Adrenal gland (tissue), 12 donors: Measurements from ENCODE around the gene MYO7A. TPM values are rescaled to one million over a fixed set of nuclear protein-coding genes. Genes with fewer than 3 reads are reported as not detected.

Source experiments
- DNase-seq, 7 donors: peaks; one replicate each; pipeline ENCODE4 v3.0.0-alpha.2; 2019 to 2020
- H3K27ac ChIP-seq, 5 donors: fragments of 200-600 bp; sonication (generic) in 4 of 5; 1 replicate in 3 of 5; 2 replicates in 2 of 5; pipeline versions ENCODE4 v1.5.1 to v1.8.0; 2016 to 2020; ENCODE audit warnings: mild to moderate bottlenecking in 1 of 5
- H3K27me3 ChIP-seq: fragments of 200-600 bp; 2 replicates; pipeline ENCODE4 v1.8.0; 2021
- H3K36me3 ChIP-seq, 2 donors: fragments of 200-600 bp; replicated peaks in 1 of 2; 1 replicate in 1 of 2; 2 replicates in 1 of 2; pipeline versions ENCODE4 v1.5.1 to v1.8.0; 2018 to 2022
- H3K4me1 ChIP-seq, 2 donors: fragments of 200-600 bp; replicated peaks in 1 of 2; 1 replicate in 1 of 2; 2 replicates in 1 of 2; pipeline versions ENCODE4 v1.5.1 to v1.8.0; 2018 to 2021
- H3K4me3 ChIP-seq, 4 donors: fragments of 200-600 bp; sonication (generic) in 3 of 4; one replicate each; pipeline ENCODE4 v1.5.1; 2016 to 2018
- H3K9me3 ChIP-seq, 3 donors: fragments of 200-600 bp; sonication (generic) in 1 of 3; replicated peaks in 1 of 3; 1 replicate in 2 of 3; 2 replicates in 1 of 3; pipeline versions ENCODE4 v1.5.1 to v1.8.0; 2016 to 2021
- POLR2A ChIP-seq, 2 donors: fragments of 450-650 bp; IDR thresholded peaks; one replicate each; pipeline ENCODE4 v1.6.1; 2017; ENCODE audit warnings: antibody characterized with exemption in 2 of 2, mild to moderate bottlenecking in 2 of 2, moderate library complexity in 1 of 2
- WGBS, 4 donors: extraction: QIAGEN DNeasy Blood & Tissue Kit in 2 of 4; methylation state at CpG; one replicate each; pipeline versions ENCODE4 v1.1.5 to v1.1.7; 2013 to 2017; 5-methylcytosine and 5-hydroxymethylcytosine counted together
- intact Hi-C, 2 donors: fragments of 100-400 bp; cut with DNase I; formaldehyde crosslinking; loops; one replicate each; pipeline versions ENCODE4 v1.14.1 to v1.15.0; 2022 to 2023
- polyA plus RNA-seq, 3 donors: library from polyadenylated mRNA; stranded (reverse); fragments of 200-250 nt in 2 of 3; fragments of 350-450 nt in 1 of 3; fragmentation: Illumina TruSeq in 1 of 3; extraction: RNeasy Lipid Tissue Mini Kit (QIAGEN cat#74804) in 1 of 3; gene quantifications; one replicate each; pipeline ENCODE4 v1.2.3, GENCODE V29; 2013 to 2014
- total RNA-seq, 9 donors: library from RNA; depleted of rRNA in 4 of 9; stranded (reverse); fragments of >200 nt in 4 of 9; fragments of 120-200 nt in 1 of 9; fragmentation: NEBNext Ultra II Directional in 1 of 9; extraction: Animal tissue kit (Norgen Biotek cat#: 25700) in 1 of 9; gene quantifications; one replicate each; pipeline versions ENCODE4 v1.1.0 to v1.2.4, GENCODE V29; 2013 to 2023
- TF ChIP-seq, protein P1 (sequence below), 6 experiments: fragments of 450-650 bp in 4 of 6; fragments of 200-600 bp in 2 of 6; sonication (generic) in 1 of 6; IDR thresholded peaks; 1 replicate in 5 of 6; 2 replicates in 1 of 6; pipeline versions ENCODE4 v1.5.1 to v1.8.0; 2016 to 2021; ENCODE audit warnings: antibody characterized with exemption in 6 of 6, mild to moderate bottlenecking in 2 of 6, moderate library complexity in 1 of 6
- donor health status: healthy with polysubstance abuse.
- donor health status: Bipolar disorder and iron deficiency.
- donor health status: DM: yes; HTN: yes; CAD: no.
- donor health status: DM: no; HTN: no; CAD: no.
- donor health status: DM: no; HTN: no; CAD: no.
- donor health status: DM: yes; HTN: yes; CAD: no.

The MYO7A gene
- total and polyA plus RNA-seq, 12 donors = 5.5 to 175 (median 91.6) TPM

DNA sequence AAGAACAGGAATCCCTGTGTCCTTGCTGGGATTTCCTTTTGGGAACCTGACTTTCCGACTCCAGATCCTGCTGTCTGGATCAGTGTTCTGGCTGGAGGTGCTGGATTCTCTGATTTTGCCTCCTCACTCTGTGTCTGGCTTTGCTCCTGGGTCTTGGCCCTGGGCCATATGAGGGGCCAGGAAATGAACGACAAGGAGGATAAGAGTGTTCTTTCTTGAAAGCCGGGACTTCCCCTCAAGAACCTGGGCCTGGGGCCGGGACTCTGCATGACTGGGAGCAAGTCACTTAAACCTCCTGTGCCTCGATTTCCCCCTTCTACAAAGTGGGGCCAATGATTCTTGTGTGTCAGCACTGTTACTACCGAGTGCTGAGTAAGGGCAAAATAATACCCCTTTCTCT is 2.9 kb upstream of the MYO7A start:
- Histone ChIP-seq H3K27me3 (no peaks in the 10 kb centered on the region), H3K4me3 (no peak overlapping the region), H3K9me3 (no peaks in the 10 kb centered on the region), H3K27ac (no peak overlapping the region), H3K4me1 (peaks cover 28% of the 10 kb centered on the region in 2 donors), H3K36me3 (peaks cover 0 to 9% of the 10 kb centered on the region in 2 donors)
- intact Hi-C loops = loop anchor here in 1 of 2 donors (10.0 kb wide), 1 partner anchor 420 kb away; no protein-coding TSS in a partner anchor
- 62 to 66% (median 64%) methylated on average over 6 of the region's 6 CpGs for WGBS, 4 donors
- no peak for TF ChIP-seq POLR2A (IDR thresholded peaks at IDR 0.05)
- TF ChIP-seq, protein P1, sequence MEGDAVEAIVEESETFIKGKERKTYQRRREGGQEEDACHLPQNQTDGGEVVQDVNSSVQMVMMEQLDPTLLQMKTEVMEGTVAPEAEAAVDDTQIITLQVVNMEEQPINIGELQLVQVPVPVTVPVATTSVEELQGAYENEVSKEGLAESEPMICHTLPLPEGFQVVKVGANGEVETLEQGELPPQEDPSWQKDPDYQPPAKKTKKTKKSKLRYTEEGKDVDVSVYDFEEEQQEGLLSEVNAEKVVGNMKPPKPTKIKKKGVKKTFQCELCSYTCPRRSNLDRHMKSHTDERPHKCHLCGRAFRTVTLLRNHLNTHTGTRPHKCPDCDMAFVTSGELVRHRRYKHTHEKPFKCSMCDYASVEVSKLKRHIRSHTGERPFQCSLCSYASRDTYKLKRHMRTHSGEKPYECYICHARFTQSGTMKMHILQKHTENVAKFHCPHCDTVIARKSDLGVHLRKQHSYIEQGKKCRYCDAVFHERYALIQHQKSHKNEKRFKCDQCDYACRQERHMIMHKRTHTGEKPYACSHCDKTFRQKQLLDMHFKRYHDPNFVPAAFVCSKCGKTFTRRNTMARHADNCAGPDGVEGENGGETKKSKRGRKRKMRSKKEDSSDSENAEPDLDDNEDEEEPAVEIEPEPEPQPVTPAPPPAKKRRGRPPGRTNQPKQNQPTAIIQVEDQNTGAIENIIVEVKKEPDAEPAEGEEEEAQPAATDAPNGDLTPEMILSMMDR (IDR thresholded peaks at IDR 0.05) = no peak
- no peak for DNase-seq

DNA sequence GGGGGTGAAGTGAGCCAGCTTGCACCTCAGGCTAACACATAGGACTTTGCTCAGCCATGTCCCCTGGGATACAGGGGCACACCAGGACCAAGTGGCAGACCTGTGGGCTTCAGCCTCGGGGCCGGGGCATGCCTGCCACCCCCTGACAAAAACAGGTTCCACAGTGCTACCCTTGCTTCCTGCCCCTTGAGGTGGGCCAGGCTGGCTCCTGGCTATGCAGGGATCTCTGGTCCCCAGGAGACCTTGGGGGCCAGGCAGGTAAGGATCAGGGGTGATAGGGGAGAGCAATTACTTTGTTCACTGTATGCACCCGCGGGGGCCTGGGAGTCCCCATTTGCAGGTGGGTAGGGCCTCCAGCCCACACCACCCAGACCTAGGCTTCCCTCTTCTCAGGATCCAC is 2.4 kb upstream of the MYO7A start:
- WGBS, 4 donors = 84 to 96% (median 89%) methylated on average over 2 to 4 of the region's 4 CpGs
- no peaks in the 10 kb centered on the region for H3K27me3 ChIP-seq
- no peak overlapping the region for H3K27ac ChIP-seq
- intact Hi-C loops = loop anchor here (2.0 to 10.0 kb wide), 2 partner anchors 63 to 419 kb away; no protein-coding TSS in a partner anchor
- H3K36me3 ChIP-seq = peaks cover 0 to 9% of the 10 kb centered on the region in 2 donors
- H3K4me3 ChIP-seq = no peak overlapping the region
- no peaks in the 10 kb centered on the region for H3K9me3 ChIP-seq
- no peak for DNase-seq
- TF ChIP-seq, protein P1 (IDR thresholded peaks at IDR 0.05) = no peak
- no peak for TF ChIP-seq POLR2A (IDR thresholded peaks at IDR 0.05)
- H3K4me1 ChIP-seq = peaks cover 33% of the 10 kb centered on the region in 2 donors

DNA sequence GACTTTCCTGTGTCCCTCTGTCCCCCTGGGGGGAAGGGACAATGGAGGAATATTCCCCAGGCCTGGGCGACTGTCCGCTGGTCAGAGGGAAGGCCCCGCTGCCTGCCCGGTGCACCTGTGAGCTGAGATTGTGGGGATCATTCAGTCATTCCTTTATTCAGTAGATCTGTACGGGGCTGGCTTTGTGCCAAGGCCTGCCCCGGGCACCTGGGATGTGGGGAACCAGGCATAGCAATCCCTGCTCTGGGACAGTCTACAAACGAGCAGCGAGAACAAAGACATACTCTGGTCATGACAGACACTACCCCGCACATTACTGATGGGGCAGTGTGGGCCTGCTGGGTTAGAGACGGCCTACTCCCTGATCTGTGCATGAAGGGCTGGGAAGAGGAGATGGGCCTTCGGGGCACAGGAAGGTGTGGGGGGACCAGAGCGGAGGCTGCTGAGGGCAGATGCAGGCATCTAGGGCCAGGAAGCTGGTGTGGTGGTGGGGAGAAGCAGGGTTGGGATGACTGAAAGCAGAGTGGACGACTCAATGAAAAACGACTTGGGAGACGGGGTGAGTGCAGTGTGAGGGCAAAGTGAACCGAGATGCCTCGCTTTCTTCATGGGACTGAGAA is 1.8 kb upstream of the MYO7A start:
- H3K27ac ChIP-seq = no peak overlapping the region
- H3K27me3 ChIP-seq = no peaks in the 10 kb centered on the region
- TF ChIP-seq POLR2A (IDR thresholded peaks at IDR 0.05) = no peak
- TF ChIP-seq, protein P1 (IDR thresholded peaks at IDR 0.05) = no peak
- WGBS, 4 donors = 74 to 81% (median 76%) methylated on average over 13 to 17 of the region's 17 CpGs
- intact Hi-C loops = loop anchor here (2.0 to 10.0 kb wide), 2 partner anchors 63 to 419 kb away; no protein-coding TSS in a partner anchor
- peaks cover 37 to 39% of the 10 kb centered on the region in 2 donors for H3K4me1 ChIP-seq
- H3K9me3 ChIP-seq = no peaks in the 10 kb centered on the region
- no peak for DNase-seq
- peaks cover 0 to 9% of the 10 kb centered on the region in 2 donors for H3K36me3 ChIP-seq
- H3K4me3 ChIP-seq = no peak overlapping the region

DNA sequence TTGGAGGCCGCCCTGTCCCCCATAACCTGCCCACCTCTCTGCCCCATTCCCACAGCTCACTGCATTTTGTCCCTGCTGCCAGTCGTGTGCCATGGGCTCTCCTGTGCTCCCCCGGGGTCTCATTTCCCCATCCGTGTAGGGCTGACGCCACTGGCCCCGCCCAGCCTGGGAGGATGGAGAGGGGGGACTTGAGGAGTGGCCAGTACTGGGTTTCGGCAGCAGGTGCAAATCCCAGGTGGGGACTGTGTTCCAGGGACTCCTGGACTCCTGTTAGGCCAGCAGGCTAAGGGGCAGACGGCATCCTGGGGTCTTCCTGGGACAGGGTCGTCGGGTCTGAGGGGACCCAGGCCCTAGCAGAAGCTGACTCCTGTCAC is 1.2 kb upstream of the MYO7A start:
- Histone ChIP-seq H3K4me1 (peaks cover 43 to 45% of the 10 kb centered on the region in 2 donors), H3K27ac (peak overlapping the region in 3 of 5 donors; percentile 84 to 92 (median 91)), H3K9me3 (no peaks in the 10 kb centered on the region), H3K4me3 (peak overlapping the region in 2 of 4 donors; percentile 30 to 69), H3K36me3 (peaks cover 0 to 6% of the 10 kb centered on the region in 2 donors), H3K27me3 (no peaks in the 10 kb centered on the region)
- WGBS, 4 donors = 17 to 35% (median 20%) methylated on average over 4 to 10 of the region's 10 CpGs
- peak in 1 of 7 donors; percentile 47 for DNase-seq
- intact Hi-C loops = loop anchor here (2.0 to 10.0 kb wide), 2 partner anchors 62 to 418 kb away; no protein-coding TSS in a partner anchor
- TF ChIP-seq, protein P1 (IDR thresholded peaks at IDR 0.05) = no peak
- TF ChIP-seq POLR2A (IDR thresholded peaks at IDR 0.05) = no peak
